SH-SY5Y (cell line): ENCODE data around the gene LPCAT1.

Experiments used
- GATA2 ChIP-seq: IDR thresholded peaks from 2 replicates; pipeline ENCODE4 v1.6.1; 2011; ENCODE audit warnings: mild to moderate bottlenecking, low read depth, low read length
- GATA3 ChIP-seq: IDR thresholded peaks from 2 replicates; pipeline ENCODE4 v1.6.1; 2011; ENCODE audit warnings: low read depth, mild to moderate bottlenecking, low read length, moderate library complexity

Gene LPCAT1

GRCh38 chr5:1557114-1557873 is 33.5 kb upstream of the LPCAT1 start:
- TF ChIP-seq GATA3 = no peak
- no peak for TF ChIP-seq GATA2

- no peak for TF ChIP-seq GATA2
- no peak for TF ChIP-seq GATA3
Measured at GRCh38 chr5:1555808-1556731, 32.3 kb upstream of the LPCAT1 start.

- TF ChIP-seq GATA2 (no peak), GATA3 (no peak)
Measured at GRCh38 chr5:1555011-1555807, 31.4 kb upstream of the LPCAT1 start.

DNA sequence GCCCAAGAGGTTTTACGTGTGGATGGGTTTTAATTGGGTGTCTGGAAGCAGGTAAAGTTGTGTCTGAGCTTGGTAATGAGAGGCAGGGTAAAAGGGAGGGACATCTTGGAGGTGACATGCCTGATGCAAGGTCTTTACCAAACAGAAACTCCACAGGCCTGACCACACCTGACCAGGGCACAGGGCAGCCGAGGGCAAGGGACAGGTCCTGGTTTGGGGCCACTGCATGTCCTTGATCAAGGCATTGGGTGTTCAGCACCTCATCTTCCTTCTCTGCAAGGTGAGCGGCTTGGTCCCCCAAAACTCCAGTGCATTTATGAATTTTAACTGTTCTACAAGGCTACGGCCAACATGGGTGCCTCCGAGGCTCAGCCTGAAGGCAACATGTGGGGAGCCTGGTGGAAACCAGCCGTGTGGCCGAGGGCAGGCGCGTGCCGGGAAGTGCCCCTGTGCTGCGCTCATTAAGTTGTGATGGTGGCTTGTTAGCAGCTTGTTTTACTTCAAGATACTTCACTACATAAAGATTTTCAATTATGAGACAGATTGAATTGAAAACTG is 30.7 kb upstream of the LPCAT1 start:
- TF ChIP-seq GATA3 (no peak), GATA2 (no peak)

DNA sequence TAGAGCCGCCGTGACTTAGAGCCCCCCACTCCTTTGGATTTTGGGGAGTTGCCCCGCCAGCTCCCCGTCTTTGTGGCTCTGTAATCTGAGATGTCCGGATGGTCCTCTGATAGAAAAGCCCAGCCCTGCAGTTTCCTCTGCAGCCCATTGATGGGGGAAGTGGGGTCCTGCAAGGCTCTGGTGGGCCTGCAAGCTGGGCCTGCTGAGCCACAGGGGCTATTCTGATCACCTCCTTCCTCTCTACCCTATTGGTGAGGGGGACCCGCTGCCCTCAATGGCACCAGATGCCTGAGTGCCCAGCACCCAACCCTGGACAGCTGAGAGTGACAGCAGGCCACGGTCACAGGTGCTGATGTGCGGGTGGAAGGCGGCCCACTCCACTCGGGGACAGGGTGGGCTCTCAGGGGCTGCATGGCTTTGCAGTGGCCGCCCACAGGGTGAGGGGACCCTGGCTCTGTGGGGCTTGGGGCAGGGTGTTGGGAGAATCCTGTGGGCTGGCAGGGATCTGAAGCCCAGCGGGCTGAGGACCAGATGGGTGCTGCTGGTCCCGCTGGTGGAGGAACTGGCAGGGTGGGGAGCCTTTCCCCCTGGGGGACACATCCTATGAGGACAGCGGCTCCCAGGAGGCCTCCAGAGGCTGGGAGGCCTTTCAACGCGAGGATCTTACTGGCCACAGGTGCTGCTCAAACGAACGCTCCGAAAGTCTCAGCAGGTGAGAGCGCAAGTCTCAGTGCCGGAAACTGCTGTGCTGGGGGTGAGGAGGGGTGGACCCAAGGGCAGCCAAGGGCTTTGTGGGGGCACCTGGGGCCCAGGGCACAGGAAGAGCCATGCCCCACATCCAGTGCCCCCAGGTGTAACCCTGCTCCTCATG is 30.0 kb upstream of the LPCAT1 start:
- no peak for TF ChIP-seq GATA2
- no peak for TF ChIP-seq GATA3

DNA sequence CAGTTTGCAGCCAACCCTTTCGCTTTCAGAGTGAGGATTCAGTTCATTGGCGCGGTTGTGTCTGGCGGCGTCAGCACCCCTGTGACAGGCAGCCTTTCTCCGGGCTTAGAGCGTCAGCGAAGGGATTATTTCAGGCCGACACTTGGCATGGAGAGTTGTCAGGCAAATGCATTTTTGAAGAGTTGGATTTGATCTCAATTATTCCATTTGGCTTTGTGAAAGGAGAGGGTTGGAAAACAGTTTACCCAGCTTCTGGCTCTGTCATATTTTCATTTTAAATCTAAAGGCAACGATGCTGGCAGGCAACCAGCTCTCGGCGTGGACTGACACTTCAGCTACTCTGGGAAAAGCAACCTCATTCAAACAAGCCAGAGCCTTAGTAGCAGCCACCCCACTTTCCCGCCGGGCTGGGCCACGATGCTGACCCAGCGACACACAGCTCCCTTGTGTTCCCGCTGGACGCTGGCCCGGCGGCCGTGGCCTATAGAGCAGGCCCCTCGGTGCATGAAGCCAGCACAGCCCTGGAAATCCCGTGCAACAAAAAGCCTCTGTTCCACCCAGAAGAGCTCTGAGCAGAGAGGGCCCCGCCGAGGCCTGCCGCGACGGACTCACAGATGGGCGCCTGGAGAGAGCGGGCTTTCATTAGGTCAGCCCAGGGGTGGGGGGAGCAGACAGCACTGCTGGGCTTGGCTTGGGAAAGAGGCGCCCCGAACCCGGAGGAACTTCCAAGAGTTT is 28.9 kb upstream of the LPCAT1 start:
- TF ChIP-seq GATA3 (no peak), GATA2 (no peak)

DNA sequence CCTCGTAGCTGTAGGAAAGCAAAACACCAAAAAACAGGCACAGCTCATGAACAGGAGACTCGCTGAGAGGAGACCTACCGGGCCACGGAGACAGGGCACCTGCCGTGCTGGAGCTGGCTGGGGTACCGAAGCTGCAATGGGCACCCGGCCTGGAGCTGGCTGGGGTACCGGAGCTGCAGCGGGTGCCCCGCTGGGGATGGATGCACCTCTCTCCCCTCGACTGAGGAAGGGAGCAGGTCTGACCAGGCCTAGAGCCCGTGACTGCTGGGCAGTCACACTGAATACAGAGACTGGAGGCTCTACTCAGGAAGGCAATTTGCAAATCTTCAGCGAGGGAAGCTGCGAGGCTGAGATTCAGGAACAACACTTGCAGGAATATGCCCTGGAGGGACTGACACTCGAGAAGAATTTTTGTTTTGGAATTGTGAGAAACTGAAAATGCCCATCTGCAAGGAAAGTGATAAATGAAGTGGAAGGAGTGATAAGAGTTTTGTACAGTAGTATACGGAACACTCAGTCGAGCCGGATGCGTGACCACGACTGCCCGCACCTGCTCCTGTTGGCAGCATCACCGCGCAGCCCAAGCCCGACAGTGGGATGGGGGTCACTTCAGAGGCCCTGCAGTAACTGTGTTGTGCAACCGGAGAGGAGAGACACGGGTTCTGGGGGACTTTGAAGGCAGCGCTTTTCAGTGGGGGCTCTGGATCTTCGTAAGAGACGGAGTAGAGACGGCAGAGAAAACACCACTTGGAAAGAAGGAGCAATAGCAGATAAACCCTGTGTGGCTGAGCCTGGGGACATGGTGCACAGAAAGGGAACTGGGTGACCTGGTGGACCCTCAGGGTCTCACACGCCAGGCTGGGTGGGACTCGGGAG is 27.9 kb upstream of the LPCAT1 start:
- TF ChIP-seq GATA3 (no peak), GATA2 (no peak)

DNA sequence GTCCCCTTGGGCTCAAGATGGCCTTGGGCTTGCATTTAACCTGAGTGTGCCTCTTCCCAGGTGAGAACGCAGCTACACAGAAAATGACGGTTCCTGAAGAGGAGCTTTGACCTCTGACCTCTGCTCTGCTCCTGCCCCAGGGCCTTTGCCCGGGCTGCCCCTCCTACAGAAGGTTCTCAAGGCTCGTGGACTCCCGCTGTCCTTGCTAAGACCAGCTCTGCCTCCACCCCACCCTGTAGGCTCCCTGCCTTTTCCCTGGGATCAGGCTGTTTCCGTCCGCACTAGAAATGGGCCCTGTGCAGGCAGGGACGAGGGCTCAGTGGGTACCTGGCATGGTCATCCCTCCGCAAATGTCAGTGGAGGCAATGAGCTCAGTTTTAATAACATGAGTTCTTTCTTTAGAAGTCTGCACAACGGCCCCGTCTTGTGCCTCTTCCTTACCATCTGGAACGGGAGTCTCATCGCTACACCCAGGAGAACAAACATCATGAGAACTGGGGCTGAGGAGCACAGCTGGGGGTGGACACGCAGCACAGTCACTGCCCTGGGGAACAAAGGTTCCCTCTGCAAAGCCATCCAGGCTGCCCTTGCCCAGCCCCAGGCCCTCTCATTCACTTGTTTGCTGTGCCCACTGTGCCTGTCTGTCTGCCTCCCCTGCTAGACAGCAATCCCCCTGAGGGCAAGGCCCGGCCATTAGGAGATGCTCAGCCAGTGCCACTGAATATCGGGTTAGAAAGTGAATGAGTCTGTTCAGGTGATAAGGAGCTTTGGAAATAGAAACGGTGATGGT is 26.7 kb upstream of the LPCAT1 start:
- TF ChIP-seq GATA2 = no peak
- no peak for TF ChIP-seq GATA3

- TF ChIP-seq GATA2 (no peak), GATA3 (no peak)
Measured at GRCh38 chr5:1549475-1550030, 25.8 kb upstream of the LPCAT1 start.

GRCh38 chr5:1548702-1549474 is 25.1 kb upstream of the LPCAT1 start:
- peak; percentile 76 for TF ChIP-seq GATA2
- no peak for TF ChIP-seq GATA3
